ENCODE data around the gene SPACA6. TPM values are rescaled to one million over a fixed set of nuclear protein-coding genes. Genes with fewer than 3 reads are reported as not detected.

The SPACA6 gene
- total RNA-seq, 4 donors from 2014 or later = 10.7 to 47.9 (median 34.0) TPM

GRCh38 chr19:51714848-51715247 lies 21.7 kb downstream of the SPACA6 start:
- Histone ChIP-seq H3K36me3 (peaks cover 0 to 6% (median 0%) of the 10 kb centered on the region in 3 donors), H3K4me3 (no peak overlapping the region), H3K4me1 (peaks cover 0 to 10% (median 6%) of the 10 kb centered on the region in 4 donors), H3K27ac (no peak overlapping the region), H3K9me3 (no peaks in the 10 kb centered on the region), H3K27me3 (peaks cover 0 to 29% of the 10 kb centered on the region in 2 donors)
- WGBS, 2 donors = 62 to 65% methylated on average over 3 of the region's 3 CpGs
- TF ChIP-seq POLR2A (IDR thresholded peaks at IDR 0.05) (no peak), CTCF (IDR thresholded peaks at IDR 0.05) (no peak), EP300 (IDR thresholded peaks at IDR 0.05) (no peak)
- DNase-seq (ENCODE audit: low spot score in 2 of 2) = no peak

- peaks cover 0 to 12% (median 7%) of the 10 kb centered on the region in 4 donors for H3K4me1 ChIP-seq
- no peak overlapping the region for H3K27ac ChIP-seq
- 86 to 89% methylated on average over 3 of the region's 3 CpGs for WGBS, 2 donors
- no peak for TF ChIP-seq EP300 (IDR thresholded peaks at IDR 0.05)
- no peak for TF ChIP-seq CTCF (IDR thresholded peaks at IDR 0.05)
- peaks cover 0 to 6% (median 0%) of the 10 kb centered on the region in 3 donors for H3K36me3 ChIP-seq
- no peak overlapping the region for H3K4me3 ChIP-seq
- no peak for DNase-seq (ENCODE audit: low spot score in 2 of 2)
- peaks cover 0 to 39% of the 10 kb centered on the region in 2 donors for H3K27me3 ChIP-seq
- no peaks in the 10 kb centered on the region for H3K9me3 ChIP-seq
Observed at GRCh38 chr19:51715850-51716249, 22.7 kb downstream of the SPACA6 start.

GRCh38 chr19:51716925-51717324 lies 23.8 kb downstream of the SPACA6 start:
- 88 to 89% methylated on average over 9 to 11 of the region's 11 CpGs for WGBS, 2 donors
- Histone ChIP-seq H3K4me1 (peaks cover 0 to 12% (median 7%) of the 10 kb centered on the region in 4 donors), H3K9me3 (no peaks in the 10 kb centered on the region), H3K4me3 (no peak overlapping the region), H3K36me3 (peaks cover 0 to 6% (median 0%) of the 10 kb centered on the region in 3 donors), H3K27me3 (peaks cover 0 to 50% of the 10 kb centered on the region in 2 donors), H3K27ac (no peak overlapping the region)
- TF ChIP-seq POLR2A (IDR thresholded peaks at IDR 0.05) (no peak), EP300 (IDR thresholded peaks at IDR 0.05) (no peak), CTCF (IDR thresholded peaks at IDR 0.05) (no peak)
- no peak for DNase-seq (ENCODE audit: low spot score in 2 of 2)

GRCh38 chr19:51719251-51719988 lies 26.3 kb downstream of the SPACA6 start:
- H3K27me3 ChIP-seq = peaks cover 0 to 74% of the 10 kb centered on the region in 2 donors
- no peaks in the 10 kb centered on the region for H3K9me3 ChIP-seq
- H3K4me1 ChIP-seq = peaks cover 0 to 14% (median 7%) of the 10 kb centered on the region in 4 donors
- 5 to 8% methylated on average over 32 to 72 of the region's 83 CpGs for WGBS, 2 donors
- H3K36me3 ChIP-seq = no peaks in the 10 kb centered on the region
- peak overlapping the region in 2 of 4 donors; percentile 2 to 29 for H3K4me3 ChIP-seq
- H3K27ac ChIP-seq = no peak overlapping the region
- DNase-seq (ENCODE audit: low spot score in 2 of 2) = no peak
- TF ChIP-seq CTCF (IDR thresholded peaks at IDR 0.05) = no peak
- TF ChIP-seq EP300 (IDR thresholded peaks at IDR 0.05) = no peak
- no peak for TF ChIP-seq POLR2A (IDR thresholded peaks at IDR 0.05)

- Histone ChIP-seq H3K27me3 (peaks cover 0 to 97% of the 10 kb centered on the region in 2 donors), H3K9me3 (no peaks in the 10 kb centered on the region), H3K4me1 (peaks cover 0 to 23% (median 7%) of the 10 kb centered on the region in 4 donors), H3K4me3 (no peak overlapping the region), H3K27ac (no peak overlapping the region), H3K36me3 (no peaks in the 10 kb centered on the region)
- WGBS, 2 donors = 73 to 74% methylated on average over 7 of the region's 7 CpGs
- DNase-seq (ENCODE audit: low spot score in 2 of 2) = no peak
- no peak for TF ChIP-seq EP300 (IDR thresholded peaks at IDR 0.05)
- TF ChIP-seq CTCF (IDR thresholded peaks at IDR 0.05) = no peak
- no peak for TF ChIP-seq POLR2A (IDR thresholded peaks at IDR 0.05)
Observed at GRCh38 chr19:51721905-51722304, 28.8 kb downstream of the SPACA6 start.
